Loucy (cell line): ENCODE data around the gene DCXR.

Source experiments
- H2AFZ ChIP-seq: fragments of 200-600 bp; sonication (generic); 2 replicates; pipeline ENCODE4 v1.6.0; 2016; ENCODE audit warnings: antibody characterized with exemption, mild to moderate bottlenecking, low read length, moderate library complexity
- H3F3A ChIP-seq: fragments of 200-600 bp; 2 replicates; pipeline ENCODE4 v1.6.0; 2016; ENCODE audit warnings: antibody characterized with exemption, low read depth, mild to moderate bottlenecking
- H3K27me3 ChIP-seq: fragments of 200-600 bp; sonication (generic); 2 replicates; pipeline ENCODE4 v1.6.1; 2014; ENCODE audit warnings: low read length, mild to moderate bottlenecking; ENCODE audit not compliant: insufficient read depth, poor library complexity, severe bottlenecking
- H3K36me3 ChIP-seq: fragments of 200-600 bp; sonication (generic); 2 replicates; pipeline ENCODE4 v1.6.1; 2016; ENCODE audit warnings: low read length; ENCODE audit not compliant: insufficient read depth
- H3K4me1 ChIP-seq: fragments of 200-600 bp; sonication (generic); 2 replicates; pipeline ENCODE4 v1.5.1; 2014; ENCODE audit warnings: low read length, mild to moderate bottlenecking; ENCODE audit not compliant: insufficient read depth, poor library complexity, severe bottlenecking
- H3K4me2 ChIP-seq: fragments of 200-600 bp; sonication (generic); 2 replicates; pipeline ENCODE4 v1.6.0; 2014; ENCODE audit warnings: antibody characterized with exemption, low read length, low read depth, mild to moderate bottlenecking; ENCODE audit not compliant: poor library complexity, severe bottlenecking
- H3K4me3 ChIP-seq: fragments of 200-600 bp; sonication (generic); 2 replicates; pipeline ENCODE4 v1.5.1; 2014; ENCODE audit warnings: low read length, mild to moderate bottlenecking, mixed read lengths; ENCODE audit not compliant: poor library complexity, severe bottlenecking
- H3K79me2 ChIP-seq: fragments of 200-600 bp; sonication (generic); 2 replicates; pipeline ENCODE4 v1.6.1; 2014; ENCODE audit warnings: low read length; ENCODE audit not compliant: insufficient read depth
- H3K9ac ChIP-seq: fragments of 200-600 bp; sonication (generic); 2 replicates; pipeline ENCODE4 v1.6.0; 2014; ENCODE audit warnings: mild to moderate bottlenecking, low read depth, low read length, moderate library complexity; ENCODE audit not compliant: poor library complexity, severe bottlenecking
- H3K9me2 ChIP-seq: fragments of 200-600 bp; sonication (generic); replicated peaks from 2 replicates; pipeline ENCODE4 v1.6.1; 2016; ENCODE audit warnings: low read depth, low read length, mixed read lengths
- H3K9me3 ChIP-seq: fragments of 200-600 bp; sonication (generic); 2 replicates; pipeline ENCODE4 v1.6.1; 2014; ENCODE audit warnings: mild to moderate bottlenecking, antibody characterized with exemption, low read length, low read depth; ENCODE audit not compliant: insufficient read depth
- H4K20me1 ChIP-seq: fragments of 200-600 bp; sonication (generic); 2 replicates; pipeline ENCODE4 v1.6.0; 2014; ENCODE audit warnings: antibody characterized with exemption, low read length, mild to moderate bottlenecking; ENCODE audit not compliant: insufficient read depth, poor library complexity, severe bottlenecking
- CTCF ChIP-seq: fragments of 200-600 bp; sonication (generic); conservative IDR thresholded peaks from 2 replicates; pipeline ENCODE4 v1.5.1; 2014; ENCODE audit warnings: mild to moderate bottlenecking, antibody characterized with exemption, low read length
- EZH2phosphoT487 ChIP-seq: fragments of 200-600 bp; IDR thresholded peaks from 2 replicates; pipeline ENCODE4 v1.6.1; 2018; ENCODE audit warnings: antibody characterized with exemption, mild to moderate bottlenecking, moderate library complexity, borderline replicate concordance

DCXR gene

GRCh38 chr17:82001571-82002056 lies 35.9 kb downstream of the DCXR start:
- no peaks in the 10 kb centered on the region for H3K79me2 ChIP-seq
- TF ChIP-seq CTCF: no peak
- TF ChIP-seq EZH2phosphoT487: no peak
- no peaks in the 10 kb centered on the region for H3K4me1 ChIP-seq

GRCh38 chr17:82000803-82001570 lies 36.5 kb downstream of the DCXR start:
- H3K36me3 ChIP-seq: no peaks in the 10 kb centered on the region
- no peaks in the 10 kb centered on the region for H3K9me3 ChIP-seq
- no peaks in the 10 kb centered on the region for H3F3A ChIP-seq
- H4K20me1 ChIP-seq: no peaks in the 10 kb centered on the region
- H3K9ac ChIP-seq: no peak overlapping the region
- no peaks in the 10 kb centered on the region for H3K9me2 ChIP-seq
- TF ChIP-seq EZH2phosphoT487: no peak
- TF ChIP-seq CTCF: no peak
- no peaks in the 10 kb centered on the region for H3K79me2 ChIP-seq
- H3K4me3 ChIP-seq: no peak overlapping the region
- H2AFZ ChIP-seq: no peak overlapping the region
- H3K27me3 ChIP-seq: no peaks in the 10 kb centered on the region
- H3K4me2 ChIP-seq: no peak overlapping the region
- H3K4me1 ChIP-seq: no peaks in the 10 kb centered on the region

More at GRCh38 chr17:82001571-82002056, 35.9 kb downstream of the DCXR start:
- Histone ChIP-seq H3K9me2 (no peaks in the 10 kb centered on the region), H2AFZ (no peak overlapping the region), H3K27me3 (no peaks in the 10 kb centered on the region), H3K4me3 (no peak overlapping the region), H4K20me1 (no peaks in the 10 kb centered on the region), H3K4me2 (no peak overlapping the region), H3K9me3 (no peaks in the 10 kb centered on the region), H3K36me3 (no peaks in the 10 kb centered on the region), H3K9ac (no peak overlapping the region), H3F3A (no peaks in the 10 kb centered on the region)

- Histone ChIP-seq H2AFZ (no peak overlapping the region), H3K79me2 (no peaks in the 10 kb centered on the region), H3K9me3 (no peaks in the 10 kb centered on the region), H3K9ac (no peak overlapping the region), H3F3A (no peaks in the 10 kb centered on the region), H3K27me3 (no peaks in the 10 kb centered on the region), H3K4me3 (no peak overlapping the region), H3K4me1 (no peaks in the 10 kb centered on the region), H3K36me3 (no peaks in the 10 kb centered on the region), H4K20me1 (no peaks in the 10 kb centered on the region), H3K4me2 (no peak overlapping the region), H3K9me2 (no peaks in the 10 kb centered on the region)
- TF ChIP-seq EZH2phosphoT487 (no peak), CTCF (no peak)
Observed at GRCh38 chr17:81999976-82000802, 37.3 kb downstream of the DCXR start.
